ENCODE measurements around the gene BAG1. TPM values are rescaled to one million over a fixed set of nuclear protein-coding genes. Genes with fewer than 3 reads are reported as not detected.

Gene BAG1
- total and polyA plus RNA-seq, 2 donors (not counting 1 experiment from before 2014, with no cell fraction given): 19.7 to 60.2 TPM

DNA sequence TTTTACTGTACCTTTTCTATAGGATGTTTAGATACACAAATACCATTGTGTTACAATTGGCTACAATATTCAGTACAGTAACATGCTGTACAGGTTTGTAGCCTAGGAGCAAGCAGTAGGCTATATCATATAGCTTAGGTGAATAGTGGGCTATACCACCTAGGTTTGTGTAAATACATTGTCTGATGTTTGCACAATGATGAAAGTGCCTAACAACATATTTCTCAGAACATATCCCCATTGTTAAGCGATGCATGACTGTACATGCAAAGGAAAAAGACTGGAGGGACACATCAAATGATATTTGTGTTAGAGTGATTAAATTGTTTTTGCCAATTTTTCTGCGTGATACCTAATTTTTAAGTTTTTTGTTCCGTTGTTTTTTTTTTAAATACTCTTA is 5.6 kb upstream of the BAG1 start:
- no peak for ATAC-seq (ENCODE audit: low read depth)
- Histone ChIP-seq H2AFZ (ENCODE audit: insufficient read depth, low read depth, low read length, poor library complexity, severe bottlenecking) (no peak overlapping the region), H3K4me1 (ENCODE audit: control insufficient read depth in 2 of 2, insufficient read depth in 2 of 2, low read length in 2 of 2) (peaks cover 7% of the 10 kb centered on the region in 2 donors), H3K27me3 (replicated peaks in 1 of 4; ENCODE audit: control extremely low read depth in 1 of 4, control insufficient read depth in 3 of 4, insufficient read depth in 4 of 4, low read length in 3 of 4) (no peaks in the 10 kb centered on the region), H3K9me3 (ENCODE audit: control extremely low read depth in 1 of 3, control insufficient read depth in 2 of 3, insufficient read depth in 1 of 3, low read length in 2 of 3) (no peaks in the 10 kb centered on the region), H4K20me1 (ENCODE audit: control insufficient read depth, insufficient read depth, low read length, poor library complexity, severe bottlenecking) (no peaks in the 10 kb centered on the region), H3K36me3 (replicated peaks in 1 of 2; ENCODE audit: control extremely low read depth in 1 of 2, control insufficient read depth in 1 of 2, extremely low read depth in 1 of 2, insufficient read depth in 2 of 2, low read length in 1 of 2) (peaks cover 5 to 63% of the 10 kb centered on the region in 2 experiments), H3K27ac (ENCODE audit: low read length in 2 of 2) (no peak overlapping the region), H3K4me2 (replicated peaks; ENCODE audit: low read depth, low read length, poor library complexity, severe bottlenecking) (no peak overlapping the region), H3K79me2 (ENCODE audit: control insufficient read depth, insufficient read depth, low read length) (no peaks in the 10 kb centered on the region), H3K4me3 (ENCODE audit: control extremely low read depth in 1 of 5, extremely low read depth in 1 of 5, insufficient read depth in 1 of 5, low read depth in 2 of 5, low read length in 4 of 5) (no peak overlapping the region), H3K9ac (ENCODE audit: low read length) (no peak overlapping the region)
- H3K27me3 Mint-ChIP-seq: no peaks in the 10 kb centered on the region
- TF ChIP-seq EZH2 (IDR thresholded peaks at IDR 0.05; ENCODE audit: borderline replicate concordance, insufficient read depth, low read depth, low read length, poor library complexity, severe bottlenecking): no peak
- no peak for TF ChIP-seq CTCF (IDR thresholded peaks at IDR 0.05)
- no peaks in the 10 kb centered on the region for H3K9me3 Mint-ChIP-seq (ENCODE audit: insufficient read depth)
- intact Hi-C loops (cut with micrococcal nuclease): no loop called here
- H3K4me1 Mint-ChIP-seq: peaks cover 19% of the 10 kb centered on the region
- no CpG with 5 or more reads among the region's 3 CpGs for WGBS (ENCODE audit: insufficient coverage)
- DNase-seq: no peak
- no peak overlapping the region for H3K4me3 Mint-ChIP-seq
- CTCF ChIA-PET: no interaction called here
- H3K27ac Mint-ChIP-seq: no peak overlapping the region
- POLR2A ChIA-PET: no interaction called here

DNA sequence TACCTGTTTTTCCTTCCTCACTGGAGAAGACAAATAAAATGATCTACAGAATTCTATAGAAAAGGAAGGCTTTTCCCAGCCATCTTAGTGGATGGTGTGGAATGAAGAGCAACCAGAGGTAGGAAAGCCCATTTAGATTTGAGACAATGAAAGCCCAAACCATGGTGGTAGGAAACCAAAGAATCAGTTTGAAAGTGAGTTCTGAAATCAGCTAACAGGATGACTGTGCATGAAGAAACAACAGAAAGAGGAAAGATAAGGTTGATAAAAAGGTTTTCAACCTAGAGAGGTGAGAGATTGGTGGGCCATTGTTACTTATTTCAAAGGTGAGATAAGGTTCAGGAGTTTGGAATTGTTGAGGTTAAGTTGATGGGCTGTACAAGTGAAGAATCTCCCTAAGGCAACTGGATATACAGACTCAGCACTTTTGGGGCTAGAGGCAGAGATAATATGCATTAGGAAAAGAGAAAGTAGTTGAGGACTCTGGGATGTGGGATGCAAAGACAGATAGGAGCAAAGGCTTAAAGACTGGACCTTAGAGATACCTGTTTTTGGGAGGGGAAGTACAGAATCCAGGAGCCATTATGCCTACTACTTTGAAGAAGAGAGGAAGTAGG is 2.8 kb upstream of the BAG1 start:
- no peak for ATAC-seq (ENCODE audit: low read depth)
- H3K27ac ChIP-seq (ENCODE audit: low read length in 2 of 2): peak overlapping the region in 1 of 2 donors; percentile 96
- no peak for DNase-seq
- TF ChIP-seq EZH2 (IDR thresholded peaks at IDR 0.05; ENCODE audit: borderline replicate concordance, insufficient read depth, low read depth, low read length, poor library complexity, severe bottlenecking): no peak
- TF ChIP-seq CTCF (IDR thresholded peaks at IDR 0.05): no peak
- no peak overlapping the region for H3K4me2 ChIP-seq (replicated peaks; ENCODE audit: low read depth, low read length, poor library complexity, severe bottlenecking)
- no peak overlapping the region for H3K4me3 ChIP-seq (ENCODE audit: control extremely low read depth in 1 of 5, extremely low read depth in 1 of 5, insufficient read depth in 1 of 5, low read depth in 2 of 5, low read length in 4 of 5)
- Mint-ChIP-seq H3K27ac (no peak overlapping the region), H3K4me1 (peaks cover 36% of the 10 kb centered on the region), H3K9me3 (ENCODE audit: insufficient read depth) (no peaks in the 10 kb centered on the region), H3K4me3 (no peak overlapping the region), H3K27me3 (no peaks in the 10 kb centered on the region)
- CTCF ChIA-PET: no interaction called here
- no peaks in the 10 kb centered on the region for H3K9me3 ChIP-seq (ENCODE audit: control extremely low read depth in 1 of 3, control insufficient read depth in 2 of 3, insufficient read depth in 1 of 3, low read length in 2 of 3)
- no peak overlapping the region for H2AFZ ChIP-seq (ENCODE audit: insufficient read depth, low read depth, low read length, poor library complexity, severe bottlenecking)
- peaks cover 20% of the 10 kb centered on the region for H3K79me2 ChIP-seq (ENCODE audit: control insufficient read depth, insufficient read depth, low read length)
- peaks cover 2 to 42% of the 10 kb centered on the region in 2 experiments for H3K36me3 ChIP-seq (replicated peaks in 1 of 2; ENCODE audit: control extremely low read depth in 1 of 2, control insufficient read depth in 1 of 2, extremely low read depth in 1 of 2, insufficient read depth in 2 of 2, low read length in 1 of 2)
- intact Hi-C loops (cut with micrococcal nuclease): loop anchor here (5.0 to 10.0 kb wide), 5 partner anchors 62 to 778 kb away; partner anchors contain the start of genes NOL6, SMIM27, SMU1 and TOPORS
- peaks cover 19 to 23% of the 10 kb centered on the region in 2 donors for H3K4me1 ChIP-seq (ENCODE audit: control insufficient read depth in 2 of 2, insufficient read depth in 2 of 2, low read length in 2 of 2)
- no peak overlapping the region for H3K9ac ChIP-seq (ENCODE audit: low read length)
- POLR2A ChIA-PET: no interaction called here
- H3K27me3 ChIP-seq (replicated peaks in 1 of 4; ENCODE audit: control extremely low read depth in 1 of 4, control insufficient read depth in 3 of 4, insufficient read depth in 4 of 4, low read length in 3 of 4): no peaks in the 10 kb centered on the region
- H4K20me1 ChIP-seq (ENCODE audit: control insufficient read depth, insufficient read depth, low read length, poor library complexity, severe bottlenecking): peaks cover 14% of the 10 kb centered on the region

Measured in B cell (primary cell).